ENCODE results near the gene SAMD10.

DNA sequence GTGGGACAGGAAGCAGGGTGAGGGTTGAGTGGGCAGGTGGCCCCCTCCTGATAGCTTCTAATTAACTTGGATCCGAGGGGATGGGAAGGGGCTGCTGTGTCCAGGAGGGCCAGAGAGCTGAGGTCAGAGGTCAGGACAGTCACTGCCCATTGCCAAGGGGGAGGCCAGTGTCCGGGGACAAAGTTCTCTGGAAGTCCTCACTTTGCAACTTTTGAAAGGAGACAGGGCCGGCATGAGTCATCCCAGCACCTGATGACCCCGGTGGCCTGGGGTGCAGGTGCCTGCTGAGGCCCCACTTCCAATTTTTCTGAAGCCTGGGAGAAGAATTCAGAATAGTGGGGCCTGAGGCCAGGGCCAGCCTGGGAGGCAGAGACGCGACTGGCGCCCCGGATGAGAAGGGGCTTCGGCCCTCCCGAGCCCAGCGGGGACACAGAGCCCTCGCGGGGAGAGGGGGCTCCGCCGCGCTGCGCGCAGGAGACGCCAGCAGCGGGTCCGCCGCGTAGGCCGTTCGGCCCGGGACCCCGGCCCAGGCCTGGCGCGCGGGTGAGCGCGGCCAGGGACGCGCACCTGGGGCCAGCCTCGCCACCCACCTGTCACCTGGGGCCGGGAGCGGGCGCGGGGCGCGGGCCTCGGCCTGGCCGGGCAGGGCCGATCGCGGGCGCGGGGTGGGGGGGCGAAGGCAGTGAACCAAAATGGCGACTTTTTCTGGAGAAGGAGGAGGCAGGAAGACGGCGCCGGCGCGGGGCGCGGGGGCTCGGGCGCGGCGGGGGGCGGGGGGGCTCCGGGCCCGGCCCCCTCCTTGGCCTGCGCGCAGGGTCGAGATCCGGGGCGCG lies 10.3 kb downstream of the SAMD10 start:
- TF ChIP-seq, protein P1, sequence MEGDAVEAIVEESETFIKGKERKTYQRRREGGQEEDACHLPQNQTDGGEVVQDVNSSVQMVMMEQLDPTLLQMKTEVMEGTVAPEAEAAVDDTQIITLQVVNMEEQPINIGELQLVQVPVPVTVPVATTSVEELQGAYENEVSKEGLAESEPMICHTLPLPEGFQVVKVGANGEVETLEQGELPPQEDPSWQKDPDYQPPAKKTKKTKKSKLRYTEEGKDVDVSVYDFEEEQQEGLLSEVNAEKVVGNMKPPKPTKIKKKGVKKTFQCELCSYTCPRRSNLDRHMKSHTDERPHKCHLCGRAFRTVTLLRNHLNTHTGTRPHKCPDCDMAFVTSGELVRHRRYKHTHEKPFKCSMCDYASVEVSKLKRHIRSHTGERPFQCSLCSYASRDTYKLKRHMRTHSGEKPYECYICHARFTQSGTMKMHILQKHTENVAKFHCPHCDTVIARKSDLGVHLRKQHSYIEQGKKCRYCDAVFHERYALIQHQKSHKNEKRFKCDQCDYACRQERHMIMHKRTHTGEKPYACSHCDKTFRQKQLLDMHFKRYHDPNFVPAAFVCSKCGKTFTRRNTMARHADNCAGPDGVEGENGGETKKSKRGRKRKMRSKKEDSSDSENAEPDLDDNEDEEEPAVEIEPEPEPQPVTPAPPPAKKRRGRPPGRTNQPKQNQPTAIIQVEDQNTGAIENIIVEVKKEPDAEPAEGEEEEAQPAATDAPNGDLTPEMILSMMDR (IDR thresholded peaks at IDR 0.05; ENCODE audit: poor library complexity), result no peak
- TF ChIP-seq EZH2 (IDR thresholded peaks at IDR 0.05; ENCODE audit: borderline replicate concordance), result no peak

Measured in hepatocyte (in vitro differentiated cells).